Measurements from ENCODE around the gene HLA-F.

Gene HLA-F

DNA sequence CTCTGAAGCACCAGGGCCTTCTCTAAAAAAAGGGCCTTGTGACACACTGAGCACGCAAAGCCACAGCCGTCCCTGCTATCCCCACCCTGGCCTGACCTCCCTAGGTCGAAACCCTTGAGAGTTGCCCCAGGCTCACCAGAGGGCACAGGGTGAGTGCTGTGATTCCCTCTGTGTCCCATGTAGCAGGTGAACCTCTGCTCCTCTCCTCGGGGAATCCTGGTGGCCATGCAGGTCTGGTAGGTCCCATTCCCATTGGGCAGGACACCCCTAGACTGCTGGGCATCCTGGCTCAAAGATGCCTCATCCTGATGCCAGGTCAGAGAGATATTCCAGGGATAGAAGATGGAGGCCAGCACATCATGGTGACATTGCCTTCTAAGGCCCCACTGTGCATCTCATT, 20.9 kb downstream of the HLA-F start:
- no peak for DNase-seq (ENCODE audit: low spot score)

DNA sequence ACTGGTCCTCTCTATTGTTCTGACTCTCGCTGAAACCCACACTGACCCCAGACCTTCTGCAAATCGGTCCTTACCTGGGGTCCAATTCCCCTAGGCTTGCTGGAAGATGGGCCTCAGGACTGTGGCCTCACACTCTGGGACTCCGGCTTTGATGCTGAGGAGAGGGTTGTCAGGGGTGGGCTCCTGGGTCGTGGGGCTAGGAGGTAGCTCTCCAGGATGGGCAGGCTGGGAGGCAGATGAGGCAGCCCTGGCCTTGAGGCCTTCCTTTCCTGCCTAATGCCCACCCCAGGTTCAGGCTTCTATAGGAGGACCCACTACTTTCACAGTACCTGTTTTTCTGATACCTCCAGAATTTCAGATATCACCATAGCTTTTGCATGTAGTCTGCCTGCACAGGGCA, 21.4 kb downstream of the HLA-F start:
- no peak for DNase-seq (ENCODE audit: low spot score)

DNA sequence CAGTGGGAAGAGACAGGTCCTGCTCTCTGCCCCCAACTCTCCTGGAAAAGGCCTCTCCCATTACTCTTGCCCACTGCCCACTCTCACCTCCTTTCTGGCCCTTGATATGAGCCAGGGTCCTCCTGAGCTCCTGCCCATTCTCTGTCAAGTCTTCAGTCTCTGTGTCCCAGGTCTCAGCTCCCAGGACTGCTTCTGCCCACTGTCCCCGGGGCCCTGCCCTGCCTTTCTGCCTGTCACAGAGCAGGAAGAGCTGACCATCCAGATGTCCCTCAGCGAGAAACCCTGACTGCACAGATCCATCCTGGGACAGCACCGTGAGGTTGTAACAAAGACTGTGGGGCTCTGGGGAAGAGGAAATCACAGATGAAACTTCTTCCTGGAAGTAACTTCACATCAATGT, 22.2 kb downstream of the HLA-F start:
- DNase-seq (ENCODE audit: low spot score), result no peak

DNA sequence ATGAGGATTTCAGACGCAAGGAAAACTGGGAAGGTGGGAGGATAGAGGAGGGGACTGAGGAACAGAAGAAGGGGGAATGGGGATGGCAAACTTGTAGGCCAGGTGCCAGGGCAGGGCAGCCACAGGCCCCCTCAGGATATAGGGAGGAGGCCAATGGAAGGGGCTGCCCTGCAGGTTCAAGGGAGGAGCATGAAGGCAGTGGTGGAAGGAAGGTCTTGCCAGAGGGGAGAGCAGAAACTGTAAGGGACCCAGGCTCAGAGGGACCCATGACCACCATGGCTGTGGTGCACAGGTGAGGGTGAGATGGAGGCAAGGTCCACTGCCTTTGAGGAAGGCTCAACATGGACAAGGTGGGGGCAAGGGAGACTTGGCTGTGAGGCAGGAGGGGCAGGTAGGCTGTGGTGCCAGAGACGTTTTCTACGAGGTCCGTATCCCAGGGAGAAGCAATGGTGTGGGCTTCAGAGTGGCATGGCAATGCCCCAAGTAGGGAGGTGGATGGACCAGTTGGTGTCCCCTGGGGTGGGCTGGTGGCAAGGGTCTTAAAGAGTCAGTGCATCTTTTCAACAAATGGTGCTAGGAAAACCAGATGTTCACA, 22.7 kb downstream of the HLA-F start:
- DNase-seq (ENCODE audit: low spot score), result no peak

DNA sequence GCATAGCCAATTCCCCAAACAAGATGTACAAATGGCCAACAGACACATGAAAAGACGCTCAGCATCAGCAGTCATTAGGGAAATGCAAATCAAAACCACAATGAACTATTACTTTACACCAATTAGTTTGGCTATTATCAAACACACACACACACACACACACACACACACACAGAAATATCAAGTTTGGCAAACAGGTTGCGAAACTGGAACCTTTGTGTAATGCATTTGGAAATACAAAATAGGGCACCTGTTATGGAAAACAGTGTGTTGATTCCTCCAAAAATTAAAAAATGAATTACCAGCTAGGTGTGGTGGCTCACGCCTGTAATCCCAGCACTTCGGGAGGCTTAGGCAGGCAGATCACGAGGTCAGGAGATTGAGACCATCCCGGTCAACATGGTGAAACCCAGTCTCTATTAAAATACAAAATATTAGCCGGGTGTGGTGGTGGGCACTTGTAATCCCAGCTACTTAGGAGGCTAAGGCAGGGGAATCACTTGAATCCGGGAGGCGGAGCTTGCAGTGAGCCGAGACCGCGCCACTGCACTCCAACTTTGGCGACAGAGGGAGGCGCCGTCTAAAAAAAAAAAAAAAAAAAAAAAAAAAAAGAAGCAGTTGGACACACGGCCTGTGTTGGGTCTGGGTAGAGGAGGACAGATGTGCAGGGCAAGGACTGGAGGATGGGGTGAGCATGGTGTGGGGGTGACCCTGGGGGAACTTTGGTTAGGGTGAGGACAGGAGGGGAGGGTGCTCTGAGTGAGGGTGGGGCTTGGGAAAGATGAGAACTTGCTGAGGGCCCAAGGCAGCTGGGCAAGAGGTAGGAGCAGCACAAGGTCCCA, 23.8 kb downstream of the HLA-F start:
- DNase-seq (ENCODE audit: low spot score), result no peak

DNA sequence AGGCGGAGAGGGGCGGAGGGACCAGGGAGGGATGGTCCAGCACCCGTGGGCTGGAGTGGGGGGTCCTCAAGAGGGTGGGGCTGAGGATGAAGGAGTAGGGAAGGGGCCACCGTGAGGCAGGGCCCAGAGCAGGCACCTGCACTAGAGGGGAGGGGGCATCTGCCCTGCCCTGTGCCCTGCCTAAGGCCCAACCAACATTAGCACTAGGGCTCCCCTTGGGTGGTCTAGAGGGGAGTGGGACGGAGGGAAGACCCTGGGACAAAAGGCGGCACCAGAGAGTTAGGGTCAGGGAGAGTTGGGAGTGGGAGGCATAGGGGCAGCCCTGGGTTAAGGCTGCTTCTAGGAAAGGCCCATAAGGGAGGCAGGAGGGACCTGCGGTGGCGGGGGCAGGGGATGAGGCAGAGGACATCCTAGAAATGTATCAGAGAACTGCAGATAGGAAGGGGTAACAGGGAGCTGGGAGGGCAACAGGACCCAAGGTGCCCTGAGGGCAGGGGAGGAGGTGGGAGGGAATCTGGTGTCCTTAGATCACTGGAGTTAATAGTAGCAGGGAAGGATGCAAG, 24.5 kb downstream of the HLA-F start:
- no peak for DNase-seq (ENCODE audit: low spot score)

DNA sequence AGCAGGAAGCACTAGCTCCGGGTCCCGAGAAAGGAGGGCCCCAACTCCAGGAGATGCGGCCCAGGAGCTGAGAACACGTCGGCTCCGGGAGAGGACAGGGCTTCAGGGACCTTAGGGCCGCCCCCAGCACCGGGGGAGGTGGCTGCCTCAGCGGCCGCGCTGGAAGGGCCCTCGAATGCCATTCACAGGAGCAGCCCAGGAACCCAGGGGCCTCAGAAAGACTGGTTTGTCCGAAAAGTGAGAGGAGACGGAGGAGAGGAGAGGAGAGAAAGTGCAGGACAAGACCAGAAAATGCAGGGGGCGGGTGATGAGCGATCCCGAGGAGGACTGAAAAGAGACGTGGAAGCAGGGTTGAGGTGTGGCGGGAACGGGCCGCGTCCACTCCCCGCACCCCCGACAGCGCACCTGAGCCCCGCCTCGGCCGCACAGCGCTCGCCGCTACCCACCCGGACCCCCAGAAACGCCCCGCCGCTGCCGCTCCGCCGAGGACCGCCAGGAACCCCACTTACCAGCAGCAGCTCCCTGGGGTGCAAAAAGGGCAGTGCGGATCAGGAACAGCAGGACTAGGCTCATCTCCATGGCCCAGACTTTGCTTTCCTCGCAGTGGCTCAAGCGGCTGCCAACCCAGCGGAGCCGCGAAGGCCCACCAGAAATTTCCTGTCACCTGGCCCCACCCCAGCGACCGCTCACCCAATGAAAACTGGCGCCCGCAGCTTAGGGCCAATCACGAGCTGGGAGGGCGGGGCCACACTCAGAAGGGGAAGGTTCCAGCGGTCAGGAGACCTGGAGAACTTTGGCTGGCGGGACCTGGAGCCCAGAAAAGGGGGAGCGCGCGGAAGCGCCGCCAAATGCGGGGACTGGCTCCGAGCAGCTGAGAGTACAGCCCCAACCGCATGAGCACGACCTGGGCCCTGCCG, 25.4 kb downstream of the HLA-F start:
- DNase-seq (ENCODE audit: low spot score), result peak; percentile 81

DNA sequence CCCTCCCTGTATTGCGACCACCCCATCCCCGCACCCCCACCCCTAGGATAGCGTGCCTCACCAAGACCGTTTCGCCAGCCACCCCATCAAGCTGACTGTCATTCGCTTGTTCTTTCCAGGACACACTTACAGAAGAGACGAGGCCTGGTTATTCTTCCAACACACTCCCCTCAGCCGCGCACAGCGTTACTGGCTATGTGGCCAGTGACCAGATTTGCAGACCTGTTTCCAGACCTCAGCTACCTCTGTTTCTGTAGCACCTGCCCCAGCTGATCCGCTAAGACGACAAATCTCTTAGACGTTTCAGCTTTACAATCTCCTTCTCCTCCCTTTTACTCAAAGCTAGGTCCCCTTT, 26.1 kb downstream of the HLA-F start:
- peak; percentile 8 for DNase-seq (ENCODE audit: low spot score)

DNA sequence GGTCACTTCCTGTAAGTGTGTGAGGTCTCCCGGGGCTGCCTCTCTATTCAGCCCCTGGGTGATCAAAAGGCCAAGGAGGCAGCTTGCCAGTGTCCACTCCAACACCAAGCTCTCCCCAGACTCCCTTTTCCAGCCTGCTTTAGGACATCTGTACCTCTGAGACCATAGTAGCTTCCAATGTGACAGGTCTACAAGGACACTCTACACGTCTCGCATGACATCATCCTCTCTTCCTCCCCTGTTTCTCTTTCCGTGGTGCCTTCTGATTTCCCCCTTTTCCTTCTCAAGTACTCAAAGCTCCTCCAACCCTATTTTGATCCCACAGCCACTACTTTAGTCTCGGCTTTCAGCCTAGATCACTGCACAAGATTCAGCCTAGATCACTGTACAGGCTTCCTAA, 26.4 kb downstream of the HLA-F start:
- DNase-seq (ENCODE audit: low spot score), result no peak

DNA sequence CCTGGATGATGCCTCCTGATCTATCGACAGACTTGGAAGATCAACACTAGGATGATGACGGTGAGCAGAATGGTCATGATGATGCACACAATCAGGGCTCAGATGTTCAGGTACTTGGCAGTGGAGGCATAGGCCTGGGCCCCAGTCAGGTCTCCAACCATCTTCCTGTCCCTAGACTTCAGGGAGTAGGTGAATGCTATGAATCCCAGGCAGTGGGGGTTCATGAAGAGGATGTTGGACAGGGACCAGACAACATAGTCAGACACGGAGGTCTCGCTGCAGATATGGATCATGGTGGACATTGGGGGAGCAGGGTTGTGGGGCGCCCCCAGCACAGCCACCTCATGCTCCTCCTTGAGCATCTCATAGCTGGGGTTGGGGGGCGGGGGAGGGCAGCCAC, 27.5 kb downstream of the HLA-F start:
- DNase-seq (ENCODE audit: low spot score), result no peak

DNA sequence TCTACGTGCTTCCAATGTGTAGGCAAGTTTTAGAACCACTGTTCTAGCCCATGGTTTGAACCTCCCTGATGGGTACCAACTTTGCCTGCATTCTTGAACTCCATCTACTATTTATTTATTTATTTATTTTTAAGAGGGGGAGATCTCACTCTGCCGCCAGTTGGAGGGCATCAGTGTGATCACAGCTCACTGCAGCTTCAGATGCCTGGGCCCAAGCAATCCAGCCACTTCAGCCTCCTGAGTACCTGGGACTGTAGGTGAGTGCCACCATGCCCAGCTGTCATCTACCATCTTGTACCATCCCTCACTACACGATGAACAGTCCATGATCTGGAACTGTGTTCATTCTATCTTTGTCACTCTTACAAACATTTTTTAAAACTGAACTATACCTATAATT, 28.2 kb downstream of the HLA-F start:
- DNase-seq (ENCODE audit: low spot score), result no peak

DNA sequence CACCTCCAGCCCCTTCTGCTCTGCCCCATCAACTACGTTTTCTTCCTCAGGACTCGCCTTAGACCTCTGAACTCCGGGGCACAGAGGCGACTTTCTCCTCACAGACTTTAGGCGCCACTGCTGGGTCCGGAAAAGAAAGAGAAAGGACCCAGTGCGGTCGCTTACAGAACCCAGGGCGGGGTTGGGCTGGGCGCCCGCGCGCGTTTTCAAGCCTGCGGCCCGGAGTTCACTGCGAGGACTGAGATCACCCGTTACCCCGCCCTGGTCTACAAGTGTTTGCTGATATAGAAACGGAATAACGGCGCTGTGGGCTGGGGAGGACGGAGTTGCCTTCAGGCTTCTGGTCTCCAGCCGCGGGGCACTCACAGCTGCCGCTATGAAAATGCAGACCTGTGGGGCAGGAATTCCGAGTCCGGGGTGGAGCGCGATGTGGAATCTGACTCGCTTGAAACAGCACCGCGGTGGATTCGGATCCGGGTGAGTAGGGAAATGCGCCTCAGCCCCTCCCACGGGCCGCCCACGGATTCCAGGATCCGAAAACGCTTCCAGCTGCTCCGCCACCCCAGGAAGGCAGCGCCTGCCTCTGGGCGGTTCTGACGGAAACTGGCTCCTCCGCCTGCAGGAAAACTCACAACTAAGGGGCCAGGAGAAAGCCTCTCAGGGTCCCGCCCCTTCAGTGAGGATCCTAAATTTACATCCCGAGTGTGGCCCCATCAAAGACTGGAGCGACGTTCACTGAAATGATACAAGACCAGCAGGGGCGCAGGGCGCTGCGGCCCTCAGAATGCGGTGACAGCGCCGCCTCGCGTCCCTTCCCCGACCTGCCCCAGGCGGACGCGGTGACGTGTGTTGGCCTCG, 29.4 kb downstream of the HLA-F start:
- DNase-seq (ENCODE audit: low spot score), result peak; percentile 87

DNA sequence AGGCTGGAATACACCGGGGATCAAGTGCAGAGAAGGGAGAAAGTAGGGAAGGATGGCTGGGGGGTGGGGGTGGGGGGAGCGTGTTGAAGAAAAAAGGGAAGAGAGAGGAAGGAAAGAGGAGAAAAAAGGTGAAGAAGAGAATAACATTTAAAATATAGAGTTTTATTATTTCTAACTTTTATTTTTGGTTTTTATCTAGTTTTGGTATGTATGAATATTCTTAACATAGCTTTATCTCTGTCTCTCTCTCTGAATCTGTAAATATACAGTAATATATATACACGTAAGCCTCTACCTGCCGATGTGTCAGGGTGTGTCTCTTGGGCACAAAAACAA, 30.0 kb downstream of the HLA-F start:
- no peak for DNase-seq (ENCODE audit: low spot score)

DNA sequence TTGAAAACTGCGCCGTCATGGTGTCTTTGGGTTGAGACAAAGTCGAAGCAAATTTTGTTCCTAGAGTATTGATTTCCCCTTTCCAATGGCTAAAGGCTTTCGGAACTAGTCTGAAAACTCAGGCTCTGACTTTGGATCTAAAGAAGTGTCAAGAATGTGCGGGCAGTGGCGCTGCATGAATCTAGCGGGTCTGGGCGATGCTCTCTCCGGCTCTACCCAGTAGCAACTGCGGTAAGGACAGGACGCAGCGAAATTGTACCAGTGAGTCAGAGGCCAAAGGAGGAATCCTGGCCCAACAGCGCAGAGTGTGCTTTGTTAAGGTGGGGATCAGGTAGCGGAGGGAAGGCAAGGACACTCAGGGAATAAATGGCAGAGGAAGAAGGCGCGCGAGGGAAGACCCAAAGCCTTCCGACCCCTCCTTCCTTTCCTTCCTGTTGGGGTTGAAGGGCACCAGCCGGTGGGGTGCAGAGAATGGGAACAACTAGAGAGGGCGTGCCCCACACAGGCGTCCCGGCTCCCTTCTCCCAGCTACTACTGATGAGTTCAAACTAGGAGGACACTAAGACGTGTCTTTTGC, 32.1 kb downstream of the HLA-F start:
- no peak for DNase-seq (ENCODE audit: low spot score)

DNA sequence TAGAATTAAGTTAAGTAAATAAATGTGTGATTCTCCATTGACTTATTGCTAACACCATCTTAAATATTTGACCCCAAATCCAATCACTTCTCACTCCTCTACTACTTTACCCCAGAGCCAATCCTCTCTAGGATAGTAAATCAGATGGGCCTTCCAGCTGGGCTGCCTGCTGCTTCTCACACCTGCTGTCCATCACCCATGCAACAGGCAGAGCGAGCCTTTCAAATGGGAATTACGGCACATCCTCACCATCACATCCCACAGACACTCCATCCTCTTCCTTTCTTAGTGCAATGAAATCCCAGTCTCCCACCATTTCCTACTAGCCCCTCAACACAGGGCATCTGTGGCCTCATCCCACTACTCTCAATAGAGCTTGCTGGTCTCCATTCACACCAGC, 34.0 kb downstream of the HLA-F start:
- no peak for DNase-seq (ENCODE audit: low spot score)

DNA sequence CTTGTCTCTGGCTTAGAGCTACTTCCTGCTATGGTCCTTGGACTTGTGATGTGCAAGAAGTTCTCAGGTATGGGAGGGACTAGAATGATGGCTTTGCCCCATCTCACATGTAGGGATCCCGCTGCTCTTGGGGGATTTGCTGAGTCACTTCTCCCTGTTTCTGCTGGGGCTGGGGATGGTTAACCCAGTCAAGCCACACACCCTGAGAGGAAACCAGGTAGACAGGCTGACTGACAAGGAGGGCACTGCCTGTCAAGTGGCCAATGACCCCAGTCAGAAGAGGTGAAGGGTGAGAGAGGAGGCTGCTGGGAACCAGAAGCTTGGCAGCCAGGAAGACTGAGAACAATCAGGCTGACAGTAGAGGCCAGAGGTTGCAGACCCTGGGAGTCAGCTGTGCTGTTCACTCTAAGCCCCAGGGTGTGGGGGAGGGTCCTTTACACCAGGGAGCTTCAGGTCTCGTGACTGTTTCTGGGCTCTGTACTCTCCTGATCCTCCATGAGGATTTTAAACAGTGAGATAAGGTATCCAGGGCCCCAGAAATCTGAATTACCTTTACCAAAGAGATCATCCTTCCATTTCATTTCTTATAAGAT, 34.6 kb downstream of the HLA-F start:
- no peak for DNase-seq (ENCODE audit: low spot score)

DNA sequence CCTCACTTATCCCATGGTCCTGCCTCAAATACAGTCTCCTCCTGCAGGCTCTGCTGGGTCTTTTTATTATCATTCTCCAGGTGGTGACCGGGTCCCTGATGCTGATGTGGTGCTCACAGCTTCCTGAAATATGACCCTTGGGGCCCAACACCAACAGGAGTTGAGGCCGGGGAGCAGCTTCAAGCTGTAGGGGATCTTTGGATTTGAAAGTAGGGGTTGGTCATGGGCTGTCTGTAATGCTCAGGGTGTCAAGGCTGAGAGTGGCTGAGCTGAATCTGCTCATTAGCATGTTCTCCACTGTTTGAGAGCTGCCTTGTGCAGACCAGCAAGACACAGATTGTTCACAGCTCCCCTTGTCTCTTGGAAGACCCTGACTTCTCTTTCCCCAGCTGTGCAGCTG, 35.5 kb downstream of the HLA-F start:
- no peak for DNase-seq (ENCODE audit: low spot score)

DNA sequence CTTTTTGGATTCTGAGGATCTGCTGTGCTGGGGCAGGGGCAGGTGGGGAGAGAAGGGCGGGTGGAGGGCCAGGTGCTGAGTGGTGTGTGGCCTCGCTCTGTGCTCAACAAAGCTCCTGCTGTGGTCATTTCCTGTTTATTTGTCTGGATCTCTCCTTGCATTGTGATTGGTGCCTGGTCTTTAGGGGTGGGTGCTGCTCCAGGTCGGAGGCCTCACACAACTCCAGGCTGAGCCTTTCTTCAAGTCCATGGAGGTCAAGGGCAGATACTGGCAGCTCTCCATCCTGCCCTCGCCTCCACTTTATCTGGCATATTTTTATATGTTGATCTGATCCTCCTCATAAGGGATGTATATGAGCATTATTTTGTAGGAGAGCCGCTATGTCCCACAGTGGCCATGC, 36.2 kb downstream of the HLA-F start:
- DNase-seq (ENCODE audit: low spot score), result peak; percentile 8

DNA sequence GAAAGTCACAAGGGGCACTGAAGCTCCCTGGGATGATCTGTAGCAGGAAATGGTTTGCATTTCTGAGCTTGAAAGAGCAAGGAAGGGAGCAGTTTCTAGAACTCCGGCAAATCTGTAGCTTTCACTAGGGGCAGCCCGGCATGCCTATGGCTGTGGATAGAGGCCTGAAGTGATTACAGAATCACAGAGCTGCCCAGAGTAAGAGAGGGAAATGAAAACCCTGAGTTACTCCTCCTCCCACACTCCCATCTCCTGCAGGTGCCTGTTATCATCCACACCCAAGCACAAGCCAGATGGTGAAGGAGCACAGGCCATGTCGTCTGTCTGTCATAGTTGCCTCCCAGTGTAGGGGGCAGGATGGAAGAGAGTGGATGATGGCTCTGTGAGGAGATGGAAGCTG, 37.1 kb downstream of the HLA-F start:
- DNase-seq (ENCODE audit: low spot score), result no peak

DNA sequence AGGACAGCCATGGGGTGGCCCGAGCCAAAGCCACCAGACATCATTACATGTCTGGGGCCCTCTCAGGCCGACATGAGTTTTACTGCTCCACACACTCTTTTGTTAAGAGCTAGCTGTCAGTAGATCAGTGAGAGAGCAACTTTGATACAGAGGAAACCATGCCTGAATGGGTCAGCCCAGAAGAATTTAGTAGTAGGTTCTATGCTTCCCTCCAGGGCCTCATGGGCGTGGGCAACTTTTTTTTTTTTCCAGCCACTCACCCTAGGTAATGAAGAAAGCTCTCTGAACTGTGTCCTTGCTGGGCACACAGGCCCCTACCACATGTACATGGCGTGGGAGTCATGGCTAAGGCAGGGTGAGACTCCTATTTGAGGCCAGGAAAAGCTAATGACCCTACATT, 38.8 kb downstream of the HLA-F start:
- DNase-seq (ENCODE audit: low spot score), result no peak

DNA sequence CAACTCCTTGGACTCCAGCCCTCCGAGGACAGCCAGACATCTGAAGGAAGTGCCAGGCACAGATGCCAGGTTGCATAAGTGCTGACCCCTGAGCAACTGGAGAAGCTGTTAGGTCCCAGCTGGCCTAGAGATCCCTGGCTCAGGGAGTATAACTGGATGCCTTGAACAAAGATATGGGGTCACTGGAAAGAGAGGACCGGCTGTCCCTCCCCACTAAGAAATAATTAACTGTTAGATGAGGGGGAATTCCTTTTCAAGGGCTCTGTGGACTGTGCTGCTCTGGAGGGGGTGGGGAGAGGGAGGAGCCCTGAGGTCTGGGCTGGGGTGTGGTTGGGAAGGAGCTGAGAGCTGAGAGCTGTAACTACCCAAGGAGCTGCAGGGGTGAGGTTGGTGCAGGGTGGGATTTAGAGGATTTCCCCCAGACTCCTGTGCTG, 39.6 kb downstream of the HLA-F start:
- DNase-seq (ENCODE audit: low spot score), result no peak
